ENCODE measurements around the gene SMARCAL1.

The SMARCAL1 gene

GRCh38 chr2:216392945-216393840 is 19.1 kb upstream of the SMARCAL1 start:
- no peak for DNase-seq

- no peak for DNase-seq
Measured at GRCh38 chr2:216394881-216395280, 17.4 kb upstream of the SMARCAL1 start.

- DNase-seq: no peak
Measured at GRCh38 chr2:216399621-216400020, 12.7 kb upstream of the SMARCAL1 start.

- DNase-seq: no peak
Measured at GRCh38 chr2:216402751-216403150, 9.5 kb upstream of the SMARCAL1 start.

- no peak for DNase-seq
Measured at GRCh38 chr2:216404010-216404618, 8.2 kb upstream of the SMARCAL1 start.

GRCh38 chr2:216405588-216405987 is 6.7 kb upstream of the SMARCAL1 start:
- no peak for DNase-seq

GRCh38 chr2:216406826-216407225 is 5.5 kb upstream of the SMARCAL1 start:
- no peak for DNase-seq

- DNase-seq: no peak
Measured at GRCh38 chr2:216408426-216409290, 3.6 kb upstream of the SMARCAL1 start.

- no peak for DNase-seq
Measured at GRCh38 chr2:216410550-216410949, 1.7 kb upstream of the SMARCAL1 start.

GRCh38 chr2:216413882-216414281 is 1.6 kb downstream of the SMARCAL1 start:
- no peak for DNase-seq

- DNase-seq: no peak
Measured at GRCh38 chr2:216414772-216415319, 2.6 kb downstream of the SMARCAL1 start.

- DNase-seq: no peak
Measured at GRCh38 chr2:216415541-216415940, 3.3 kb downstream of the SMARCAL1 start.

GRCh38 chr2:216416571-216417307 is 4.5 kb downstream of the SMARCAL1 start:
- no peak for DNase-seq

- no peak for DNase-seq
Measured at GRCh38 chr2:216418981-216419380, 6.7 kb downstream of the SMARCAL1 start.

- DNase-seq: no peak
Measured at GRCh38 chr2:216420367-216421101, 8.2 kb downstream of the SMARCAL1 start.

GRCh38 chr2:216423071-216423470 is 10.8 kb downstream of the SMARCAL1 start:
- DNase-seq: no peak

GRCh38 chr2:216424274-216424673 is 12.0 kb downstream of the SMARCAL1 start:
- no peak for DNase-seq

- no peak for DNase-seq
Measured at GRCh38 chr2:216425008-216425787, 12.9 kb downstream of the SMARCAL1 start.

- no peak for DNase-seq
Measured at GRCh38 chr2:216426166-216426777, 14.0 kb downstream of the SMARCAL1 start.

- no peak for DNase-seq
Measured at GRCh38 chr2:216426938-216427337, 14.7 kb downstream of the SMARCAL1 start.
